Erythroblast (primary cell): ENCODE measurements around the gene IMMP2L.

Experiments used
- GATA1 ChIP-seq: IDR thresholded peaks from 2 replicates; pipeline ENCODE4 v1.6.1; 2011; ENCODE audit warnings: low read depth, mild to moderate bottlenecking, control low read depth, low read length, moderate library complexity
- POLR2A ChIP-seq: IDR thresholded peaks from 2 replicates; pipeline ENCODE4 v1.6.1; 2011; ENCODE audit warnings: mild to moderate bottlenecking, low read length

- TF ChIP-seq POLR2A (no peak), GATA1 (no peak)
Measured at GRCh38 chr7:111115966-111116365, 446.3 kb downstream of the IMMP2L start.
